ENCODE measurements around the gene PIP4K2A. TPM values are rescaled to one million over a fixed set of nuclear protein-coding genes. Genes with fewer than 3 reads are reported as not detected.
A peak's percentile ranks its signal among the peaks of the same experiment; 100 is the strongest.

PIP4K2A gene
- total and polyA plus RNA-seq, 10 donors: 30.1 to 168 (median 101) TPM

DNA sequence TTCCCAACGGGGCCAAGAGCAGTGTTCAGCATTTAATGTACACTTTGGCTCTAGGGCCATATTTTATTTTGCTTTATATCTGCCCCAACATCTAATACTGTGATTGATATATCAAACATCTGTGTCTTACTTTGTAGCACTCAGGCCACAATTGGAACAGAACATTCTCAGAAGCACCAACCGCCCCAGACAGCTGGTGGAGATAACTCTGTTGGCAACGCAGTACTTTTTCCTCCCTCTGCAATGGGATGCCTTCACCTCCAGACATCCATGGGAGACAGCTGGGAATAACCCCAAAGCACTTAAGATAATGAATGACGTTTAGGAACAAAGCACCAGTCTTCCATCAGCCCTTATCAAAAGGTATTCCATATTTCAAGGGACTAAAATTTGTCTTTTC lies 57.4 kb downstream of the PIP4K2A start:
- H3K4me1 ChIP-seq: peaks cover 61 to 100% (median 91%) of the 10 kb centered on the region in 6 donors
- TF ChIP-seq, protein P1, sequence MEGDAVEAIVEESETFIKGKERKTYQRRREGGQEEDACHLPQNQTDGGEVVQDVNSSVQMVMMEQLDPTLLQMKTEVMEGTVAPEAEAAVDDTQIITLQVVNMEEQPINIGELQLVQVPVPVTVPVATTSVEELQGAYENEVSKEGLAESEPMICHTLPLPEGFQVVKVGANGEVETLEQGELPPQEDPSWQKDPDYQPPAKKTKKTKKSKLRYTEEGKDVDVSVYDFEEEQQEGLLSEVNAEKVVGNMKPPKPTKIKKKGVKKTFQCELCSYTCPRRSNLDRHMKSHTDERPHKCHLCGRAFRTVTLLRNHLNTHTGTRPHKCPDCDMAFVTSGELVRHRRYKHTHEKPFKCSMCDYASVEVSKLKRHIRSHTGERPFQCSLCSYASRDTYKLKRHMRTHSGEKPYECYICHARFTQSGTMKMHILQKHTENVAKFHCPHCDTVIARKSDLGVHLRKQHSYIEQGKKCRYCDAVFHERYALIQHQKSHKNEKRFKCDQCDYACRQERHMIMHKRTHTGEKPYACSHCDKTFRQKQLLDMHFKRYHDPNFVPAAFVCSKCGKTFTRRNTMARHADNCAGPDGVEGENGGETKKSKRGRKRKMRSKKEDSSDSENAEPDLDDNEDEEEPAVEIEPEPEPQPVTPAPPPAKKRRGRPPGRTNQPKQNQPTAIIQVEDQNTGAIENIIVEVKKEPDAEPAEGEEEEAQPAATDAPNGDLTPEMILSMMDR (IDR thresholded peaks at IDR 0.05 in 8 of 11, conservative IDR thresholded peaks at IDR 0.05 in 3 of 11): no peak
- TF ChIP-seq POLR2AphosphoS5 (IDR thresholded peaks at IDR 0.05) (no peak), POLR2A (IDR thresholded peaks at IDR 0.05) (no peak)
- no peak for DNase-seq
- H3K36me3 ChIP-seq: no peaks in the 10 kb centered on the region
- no peaks in the 10 kb centered on the region for H3K9me3 ChIP-seq
- WGBS, 5 donors: 71 to 84% (median 79%) methylated on average over 4 of the region's 4 CpGs
- peak overlapping the region in 5 of 8 donors; percentile 3 to 85 (median 74) for H3K27ac ChIP-seq
- no peaks in the 10 kb centered on the region for H3K27me3 ChIP-seq (replicated peaks in 1 of 7)
- H3K4me3 ChIP-seq: no peak overlapping the region
- intact Hi-C loops (cut with DNase I; ENCODE audit: low total_unique reads): no loop called here

DNA sequence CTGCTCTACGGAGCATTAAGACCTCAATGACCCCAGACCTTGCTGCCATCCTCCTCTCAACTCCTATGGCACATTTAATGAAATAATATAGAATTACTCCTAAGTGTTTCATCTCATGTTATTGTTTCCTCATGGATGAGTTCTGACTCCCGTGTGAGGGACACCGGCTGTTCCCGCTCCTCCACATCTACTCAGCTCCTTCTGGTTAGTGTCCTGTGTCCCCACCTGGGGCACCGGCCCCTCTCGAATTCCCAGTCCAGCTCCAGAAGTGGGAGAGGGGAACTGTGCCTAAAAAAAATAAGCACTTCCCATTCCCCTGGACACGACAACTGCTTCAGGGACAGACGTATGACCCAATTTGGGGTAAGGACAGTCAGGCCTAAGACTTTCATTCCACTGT lies 58.3 kb downstream of the PIP4K2A start:
- DNase-seq: no peak
- Histone ChIP-seq H3K9me3 (no peaks in the 10 kb centered on the region), H3K4me3 (peak overlapping the region in 1 of 8 donors; percentile 42), H3K27me3 (replicated peaks in 1 of 7) (no peaks in the 10 kb centered on the region), H3K27ac (peak overlapping the region in 6 of 8 donors; percentile 39 to 85 (median 73)), H3K36me3 (no peaks in the 10 kb centered on the region), H3K4me1 (peaks cover 71 to 100% (median 95%) of the 10 kb centered on the region in 6 donors)
- 86 to 93% (median 90%) methylated on average over 8 of the region's 8 CpGs for WGBS, 5 donors
- no peak for TF ChIP-seq POLR2A (IDR thresholded peaks at IDR 0.05)
- TF ChIP-seq POLR2AphosphoS5 (IDR thresholded peaks at IDR 0.05): peak in 1 of 3 donors; percentile 4
- TF ChIP-seq, protein P1 (IDR thresholded peaks at IDR 0.05 in 8 of 11, conservative IDR thresholded peaks at IDR 0.05 in 3 of 11): no peak
- intact Hi-C loops (cut with DNase I; ENCODE audit: low total_unique reads): no loop called here

DNA sequence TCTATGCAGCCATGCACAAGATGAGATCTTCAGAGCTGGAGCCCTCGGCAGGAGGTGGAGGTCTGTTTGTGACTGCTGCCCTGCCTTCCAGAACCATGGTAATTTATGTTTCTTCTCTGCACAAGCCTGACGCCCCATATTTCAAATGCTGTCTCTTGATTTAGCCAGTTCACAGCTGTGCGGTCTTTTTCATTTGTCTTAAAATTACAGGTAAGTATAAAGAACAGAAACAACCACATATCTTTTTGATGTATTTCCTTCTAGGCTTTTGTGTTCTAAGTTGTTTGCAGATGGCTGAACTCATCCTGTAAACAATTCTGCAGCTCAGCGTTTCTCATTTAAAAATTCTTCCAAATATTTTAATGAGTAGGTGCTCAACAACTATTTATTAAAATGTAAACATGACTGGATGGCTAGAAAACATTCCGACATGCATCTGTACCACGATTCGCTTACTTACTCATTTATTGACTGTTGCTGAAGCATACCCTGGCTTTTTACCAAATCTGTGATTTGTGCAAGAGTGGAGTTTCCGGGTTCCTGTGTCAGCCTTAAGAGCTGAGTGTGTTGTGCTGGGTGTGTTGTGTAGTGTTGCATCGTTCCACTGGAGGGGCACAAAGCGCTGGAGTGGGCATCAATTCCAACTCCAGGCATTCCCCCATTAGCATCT lies 58.9 kb downstream of the PIP4K2A start:
- TF ChIP-seq POLR2A (IDR thresholded peaks at IDR 0.05) (no peak), POLR2AphosphoS5 (IDR thresholded peaks at IDR 0.05) (peak in 1 of 3 donors; percentile 38)
- TF ChIP-seq, protein P1 (IDR thresholded peaks at IDR 0.05 in 8 of 11, conservative IDR thresholded peaks at IDR 0.05 in 3 of 11): peak in 1 of 11 experiments; percentile 11
- Histone ChIP-seq H3K27me3 (replicated peaks in 1 of 7) (no peaks in the 10 kb centered on the region), H3K9me3 (no peaks in the 10 kb centered on the region), H3K4me3 (peak overlapping the region in 2 of 8 donors; percentile 5 to 42), H3K36me3 (no peaks in the 10 kb centered on the region), H3K27ac (peak overlapping the region in 7 of 8 donors; percentile 16 to 85 (median 72)), H3K4me1 (peaks cover 77 to 100% (median 98%) of the 10 kb centered on the region in 6 donors)
- DNase-seq: no peak
- 34 to 43% (median 39%) methylated on average over 10 of the region's 10 CpGs for WGBS, 5 donors
- intact Hi-C loops (cut with DNase I; ENCODE audit: low total_unique reads): no loop called here

DNA sequence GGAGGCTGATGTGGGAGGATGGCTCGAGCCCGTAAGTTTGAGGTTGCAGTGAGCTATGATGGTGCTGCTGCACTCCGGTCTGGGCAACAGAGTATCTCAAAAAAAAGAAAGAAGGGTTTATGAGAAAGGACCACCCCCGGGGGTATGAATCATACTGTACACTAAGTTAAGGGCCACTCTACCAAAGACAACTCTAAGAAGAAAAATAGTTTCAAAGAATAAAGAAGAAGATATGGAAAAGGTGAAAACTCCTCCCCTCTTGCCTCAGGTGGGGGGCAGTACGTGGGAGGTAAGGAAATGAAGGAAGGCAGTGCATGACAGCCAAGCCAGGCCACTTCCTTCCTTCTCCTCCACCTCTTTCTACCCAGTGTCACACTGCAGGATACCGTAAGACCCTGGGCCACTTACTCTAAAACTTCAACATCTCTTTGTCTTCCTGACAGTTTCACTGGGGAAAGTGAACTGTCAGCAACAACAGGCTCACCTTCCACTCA lies 61.3 kb downstream of the PIP4K2A start:
- H3K36me3 ChIP-seq: peaks cover 0 to 6% (median 0%) of the 10 kb centered on the region in 6 donors
- peak overlapping the region; percentile 22 to 85 (median 68) for H3K27ac ChIP-seq
- H3K4me3 ChIP-seq: peak overlapping the region in 1 of 8 donors; percentile 20
- DNase-seq: no peak
- H3K4me1 ChIP-seq: peaks cover 88 to 100% (median 99%) of the 10 kb centered on the region in 6 donors
- TF ChIP-seq POLR2A (IDR thresholded peaks at IDR 0.05) (no peak), POLR2AphosphoS5 (IDR thresholded peaks at IDR 0.05) (peak in 1 of 3 donors; percentile 60)
- H3K27me3 ChIP-seq (replicated peaks in 1 of 7): no peaks in the 10 kb centered on the region
- H3K9me3 ChIP-seq: no peaks in the 10 kb centered on the region
- WGBS, 5 donors: 39 to 54% (median 48%) methylated on average over 6 of the region's 6 CpGs
- intact Hi-C loops (cut with DNase I; ENCODE audit: low total_unique reads): no loop called here

Measured in spleen (tissue), 11 donors.